Measurements from ENCODE around the gene NELFA. TPM values are rescaled to one million over a fixed set of nuclear protein-coding genes. Genes with fewer than 3 reads are reported as not detected.

The NELFA gene
- total and polyA plus RNA-seq, 4 donors, result 14.0 to 54.5 (median 36.9) TPM

- H3K36me3 ChIP-seq (ENCODE audit: control insufficient read depth, insufficient read depth, low read length), result peaks cover 78% of the 10 kb centered on the region
- no peak for DNase-seq (ENCODE audit: low read depth in 4 of 6, low spot score in 6 of 6)
- no peak overlapping the region for H3K27ac ChIP-seq (ENCODE audit: low read depth, low read length)
Observed at GRCh38 chr4:1960170-1960825, 48.5 kb downstream of the NELFA start.

DNA sequence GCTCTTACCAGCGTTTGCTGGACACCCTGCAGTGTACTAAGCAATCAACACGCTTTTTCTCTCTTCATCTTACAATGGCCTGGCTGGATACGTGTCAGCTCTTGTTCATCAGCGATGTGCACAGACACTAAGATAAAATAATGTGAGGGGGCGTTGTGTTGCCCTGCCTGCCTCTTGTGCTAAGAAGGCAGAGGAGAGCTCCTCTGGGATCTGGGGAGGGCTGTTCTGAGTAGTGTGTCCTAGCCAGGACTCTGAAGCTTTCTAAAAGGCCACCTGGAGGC lies 49.7 kb downstream of the NELFA start:
- H3K4me3 ChIP-seq (ENCODE audit: low read depth, low read length), result no peak overlapping the region
- no peaks in the 10 kb centered on the region for H3K9me3 ChIP-seq (ENCODE audit: control insufficient read depth, insufficient read depth, low read length)
- H3K27ac ChIP-seq (ENCODE audit: low read depth, low read length), result no peak overlapping the region
- peaks cover 87% of the 10 kb centered on the region for H3K36me3 ChIP-seq (ENCODE audit: control insufficient read depth, insufficient read depth, low read length)
- WGBS (ENCODE audit: insufficient coverage), result 68% methylated on average over 3 of the region's 5 CpGs
- no peaks in the 10 kb centered on the region for H3K4me1 ChIP-seq (ENCODE audit: control insufficient read depth, insufficient read depth, low read length)
- no peaks in the 10 kb centered on the region for H3K27me3 ChIP-seq (ENCODE audit: control insufficient read depth, insufficient read depth, low read length)
- DNase-seq (ENCODE audit: low read depth in 4 of 6, low spot score in 6 of 6), result no peak

More at GRCh38 chr4:1960170-1960825, 48.5 kb downstream of the NELFA start:
- H3K4me3 ChIP-seq (ENCODE audit: low read depth, low read length), result no peak overlapping the region
- H3K27me3 ChIP-seq (ENCODE audit: control insufficient read depth, insufficient read depth, low read length), result no peaks in the 10 kb centered on the region
- H3K4me1 ChIP-seq (ENCODE audit: control insufficient read depth, insufficient read depth, low read length), result no peaks in the 10 kb centered on the region
- 87% methylated on average over 2 of the region's 7 CpGs for WGBS (ENCODE audit: insufficient coverage)
- no peaks in the 10 kb centered on the region for H3K9me3 ChIP-seq (ENCODE audit: control insufficient read depth, insufficient read depth, low read length)

DNA sequence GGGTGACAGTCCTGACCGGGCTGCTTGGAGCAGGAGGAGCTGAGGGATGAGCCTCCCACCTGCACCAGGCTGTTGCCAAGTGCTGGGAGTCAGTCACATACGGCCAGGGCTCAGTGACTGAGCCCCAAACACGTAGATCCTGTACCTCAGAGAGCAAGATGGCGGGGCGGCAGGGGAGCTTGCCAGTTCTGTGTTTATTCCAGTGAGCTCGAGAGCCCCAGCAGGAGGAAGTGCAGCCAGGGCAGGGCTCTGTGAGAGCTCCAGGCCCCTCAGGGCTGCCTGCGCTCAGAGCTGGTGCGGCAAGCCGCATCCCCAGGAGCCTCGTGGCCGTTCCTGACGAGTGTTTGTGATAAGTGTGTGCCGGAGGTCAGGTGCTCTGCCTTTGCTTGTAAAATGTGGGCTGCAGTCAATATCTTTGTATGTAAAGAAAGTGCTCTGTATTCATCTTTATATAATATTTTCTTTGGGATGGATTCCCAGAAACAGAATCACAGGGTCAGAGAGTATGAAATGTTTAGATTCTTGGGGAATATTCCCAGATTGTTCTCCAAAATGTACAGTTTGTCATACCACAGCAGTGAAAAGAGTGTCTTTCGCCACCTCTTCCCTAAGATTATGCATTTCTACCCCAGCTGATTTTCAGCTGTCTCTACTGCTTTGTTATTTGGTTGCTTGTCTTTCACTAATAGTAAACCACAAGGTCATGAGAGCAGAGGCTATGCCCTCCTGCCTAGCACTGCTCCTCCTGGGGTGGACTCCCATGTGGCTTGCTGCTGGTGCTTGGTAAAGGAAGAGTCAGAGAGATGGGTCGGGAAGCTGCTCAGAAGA lies 50.3 kb downstream of the NELFA start:
- no peak for DNase-seq (ENCODE audit: low read depth in 4 of 6, low spot score in 6 of 6)
- H3K4me1 ChIP-seq (ENCODE audit: control insufficient read depth, insufficient read depth, low read length), result no peaks in the 10 kb centered on the region
- WGBS (ENCODE audit: insufficient coverage), result 87% methylated on average over 12 of the region's 15 CpGs
- no peak overlapping the region for H3K4me3 ChIP-seq (ENCODE audit: low read depth, low read length)
- H3K27me3 ChIP-seq (ENCODE audit: control insufficient read depth, insufficient read depth, low read length), result no peaks in the 10 kb centered on the region
- peaks cover 88% of the 10 kb centered on the region for H3K36me3 ChIP-seq (ENCODE audit: control insufficient read depth, insufficient read depth, low read length)
- H3K27ac ChIP-seq (ENCODE audit: low read depth, low read length), result no peak overlapping the region
- H3K9me3 ChIP-seq (ENCODE audit: control insufficient read depth, insufficient read depth, low read length), result no peaks in the 10 kb centered on the region

DNA sequence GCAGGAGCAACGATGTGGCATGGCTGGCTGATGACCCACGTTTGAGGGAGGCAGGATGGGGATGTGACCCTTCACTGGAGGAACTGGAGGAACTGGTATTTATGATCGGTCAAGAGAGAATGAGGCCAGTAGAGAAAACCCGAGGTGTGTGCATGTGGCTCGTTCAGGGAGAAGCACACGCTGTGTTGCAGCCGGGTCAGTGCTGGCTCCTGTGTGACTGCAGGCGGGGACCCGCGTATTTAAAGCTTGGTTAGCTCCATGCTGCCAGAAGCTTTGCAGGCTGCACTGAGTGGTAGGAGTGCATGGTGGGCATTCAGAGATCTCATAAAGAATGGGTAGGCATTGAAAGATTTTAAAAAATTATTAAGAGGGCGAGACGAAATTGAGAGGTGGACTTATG lies 52.1 kb downstream of the NELFA start:
- peaks cover 93% of the 10 kb centered on the region for H3K36me3 ChIP-seq (ENCODE audit: control insufficient read depth, insufficient read depth, low read length)
- no peak for DNase-seq (ENCODE audit: low read depth in 4 of 6, low spot score in 6 of 6)
- WGBS (ENCODE audit: insufficient coverage), result 91% methylated on average over 12 of the region's 12 CpGs

DNA sequence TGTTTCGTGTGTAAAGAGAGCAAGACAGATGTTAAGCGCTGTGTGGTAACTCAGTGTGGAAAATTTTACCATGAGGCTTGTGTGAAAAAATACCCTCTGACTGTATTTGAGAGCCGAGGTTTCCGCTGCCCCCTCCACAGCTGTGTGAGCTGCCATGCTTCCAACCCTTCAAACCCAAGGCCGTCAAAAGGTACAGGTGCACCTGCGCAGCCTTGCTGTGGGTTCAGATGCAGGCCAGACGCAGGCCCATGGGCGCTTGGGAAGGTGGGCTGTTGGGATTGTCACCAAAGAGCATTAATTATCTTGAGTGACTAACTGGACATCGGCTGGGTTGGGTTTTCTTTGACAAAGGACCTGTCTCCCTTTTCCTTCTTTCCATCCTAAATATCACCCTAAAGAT lies 55.4 kb downstream of the NELFA start:
- Histone ChIP-seq H3K36me3 (ENCODE audit: control insufficient read depth, insufficient read depth, low read length) (peaks cover 80% of the 10 kb centered on the region), H3K27ac (ENCODE audit: low read depth, low read length) (no peak overlapping the region), H3K27me3 (ENCODE audit: control insufficient read depth, insufficient read depth, low read length) (no peaks in the 10 kb centered on the region), H3K4me1 (ENCODE audit: control insufficient read depth, insufficient read depth, low read length) (no peaks in the 10 kb centered on the region), H3K9me3 (ENCODE audit: control insufficient read depth, insufficient read depth, low read length) (no peaks in the 10 kb centered on the region), H3K4me3 (ENCODE audit: low read depth, low read length) (no peak overlapping the region)
- no CpG with 5 or more reads among the region's 9 CpGs for WGBS (ENCODE audit: insufficient coverage)
- no peak for DNase-seq (ENCODE audit: low read depth in 4 of 6, low spot score in 6 of 6)

More for the DNA sequence above, 52.1 kb downstream of the NELFA start:
- Histone ChIP-seq H3K9me3 (ENCODE audit: control insufficient read depth, insufficient read depth, low read length) (no peaks in the 10 kb centered on the region), H3K27ac (ENCODE audit: low read depth, low read length) (no peak overlapping the region), H3K4me3 (ENCODE audit: low read depth, low read length) (no peak overlapping the region), H3K4me1 (ENCODE audit: control insufficient read depth, insufficient read depth, low read length) (no peaks in the 10 kb centered on the region), H3K27me3 (ENCODE audit: control insufficient read depth, insufficient read depth, low read length) (no peaks in the 10 kb centered on the region)

DNA sequence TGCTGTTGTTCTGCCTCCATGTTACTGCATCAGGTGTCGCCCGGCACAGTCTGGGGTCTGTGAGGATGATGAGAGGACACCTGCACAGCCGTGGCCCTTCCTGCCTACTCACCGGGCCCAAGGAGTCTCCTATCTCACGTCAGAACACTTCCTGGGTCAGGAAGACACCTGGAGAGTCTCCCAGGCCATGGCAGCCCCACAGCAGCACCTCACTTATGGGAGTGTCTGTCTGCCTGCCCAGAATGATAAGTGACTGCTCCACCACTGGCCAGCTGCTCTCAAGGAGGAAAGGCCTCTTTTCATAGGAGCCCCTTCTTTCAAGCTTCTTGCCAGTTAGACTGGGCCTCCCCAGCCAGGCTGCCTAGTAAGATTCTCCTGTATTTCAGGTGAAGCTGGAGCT lies 56.1 kb downstream of the NELFA start:
- peaks cover 74% of the 10 kb centered on the region for H3K36me3 ChIP-seq (ENCODE audit: control insufficient read depth, insufficient read depth, low read length)
- no peaks in the 10 kb centered on the region for H3K9me3 ChIP-seq (ENCODE audit: control insufficient read depth, insufficient read depth, low read length)
- no peak overlapping the region for H3K4me3 ChIP-seq (ENCODE audit: low read depth, low read length)
- WGBS (ENCODE audit: insufficient coverage), result 94% methylated on average over 5 of the region's 5 CpGs
- H3K27me3 ChIP-seq (ENCODE audit: control insufficient read depth, insufficient read depth, low read length), result no peaks in the 10 kb centered on the region
- DNase-seq (ENCODE audit: low read depth in 4 of 6, low spot score in 6 of 6), result no peak
- H3K4me1 ChIP-seq (ENCODE audit: control insufficient read depth, insufficient read depth, low read length), result no peaks in the 10 kb centered on the region
- no peak overlapping the region for H3K27ac ChIP-seq (ENCODE audit: low read depth, low read length)

DNA sequence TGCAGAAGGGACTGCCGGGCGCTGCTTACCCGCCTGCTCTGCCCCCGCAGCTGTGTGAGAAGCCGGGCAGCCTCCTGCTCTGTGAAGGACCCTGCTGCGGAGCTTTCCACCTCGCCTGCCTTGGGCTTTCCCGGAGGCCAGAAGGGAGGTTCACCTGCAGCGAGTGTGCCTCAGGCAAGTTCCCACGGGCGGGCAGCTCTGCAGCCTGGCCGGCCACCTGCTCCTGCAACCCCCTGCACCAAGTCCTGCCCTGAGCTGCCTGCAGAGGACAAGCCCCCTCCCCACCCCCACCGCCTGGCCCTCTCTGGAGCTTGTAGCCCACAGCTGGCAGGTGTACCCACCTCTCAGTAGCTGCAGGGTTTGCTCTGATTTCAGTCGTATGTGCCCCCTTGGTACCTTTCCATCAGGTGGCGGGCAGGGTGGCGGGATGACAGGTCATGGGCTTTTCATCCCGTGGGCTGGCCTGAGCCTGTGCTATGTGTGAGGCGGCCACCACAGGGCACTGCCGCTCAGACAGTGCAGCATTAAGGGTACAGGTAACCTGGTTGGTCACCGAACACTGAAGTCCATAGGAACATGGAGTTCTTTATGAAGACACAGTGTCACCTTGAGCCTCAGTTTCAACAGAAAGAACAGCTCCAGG lies 56.6 kb downstream of the NELFA start:
- H3K4me3 ChIP-seq (ENCODE audit: low read depth, low read length), result no peak overlapping the region
- 97% methylated on average over 20 of the region's 20 CpGs for WGBS (ENCODE audit: insufficient coverage)
- DNase-seq (ENCODE audit: low read depth in 4 of 6, low spot score in 6 of 6), result no peak
- no peak overlapping the region for H3K27ac ChIP-seq (ENCODE audit: low read depth, low read length)
- H3K9me3 ChIP-seq (ENCODE audit: control insufficient read depth, insufficient read depth, low read length), result no peaks in the 10 kb centered on the region
- no peaks in the 10 kb centered on the region for H3K4me1 ChIP-seq (ENCODE audit: control insufficient read depth, insufficient read depth, low read length)
- H3K27me3 ChIP-seq (ENCODE audit: control insufficient read depth, insufficient read depth, low read length), result no peaks in the 10 kb centered on the region
- peaks cover 71% of the 10 kb centered on the region for H3K36me3 ChIP-seq (ENCODE audit: control insufficient read depth, insufficient read depth, low read length)

DNA sequence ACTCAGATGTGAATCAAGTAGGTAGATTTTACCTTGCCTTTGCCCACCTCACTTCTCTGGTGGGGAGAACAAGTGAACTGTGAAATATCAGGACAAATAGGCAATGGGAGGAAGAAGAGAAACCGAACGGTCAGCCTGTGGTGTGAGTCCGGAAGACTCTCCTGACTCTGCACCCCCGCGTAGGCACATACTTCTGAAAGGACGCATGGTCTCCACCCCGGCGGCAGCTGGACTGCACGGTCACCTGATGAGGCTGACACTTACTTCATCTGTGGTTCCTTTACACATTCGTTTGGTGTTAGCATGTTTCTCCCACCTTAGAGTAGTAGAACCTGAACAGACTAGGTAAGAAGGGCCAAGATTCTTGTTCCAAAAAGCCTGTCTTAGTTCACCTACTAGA lies 58.4 kb downstream of the NELFA start:
- Histone ChIP-seq H3K9me3 (ENCODE audit: control insufficient read depth, insufficient read depth, low read length) (no peaks in the 10 kb centered on the region), H3K27ac (ENCODE audit: low read depth, low read length) (no peak overlapping the region), H3K36me3 (ENCODE audit: control insufficient read depth, insufficient read depth, low read length) (peaks cover 62% of the 10 kb centered on the region), H3K4me3 (ENCODE audit: low read depth, low read length) (no peak overlapping the region), H3K27me3 (ENCODE audit: control insufficient read depth, insufficient read depth, low read length) (no peaks in the 10 kb centered on the region), H3K4me1 (ENCODE audit: control insufficient read depth, insufficient read depth, low read length) (peaks cover 3% of the 10 kb centered on the region)
- whole genome bisulfite sequencing (ENCODE audit: insufficient coverage), result 69% methylated on average over 5 of the region's 10 CpGs
- no peak for DNase-seq (ENCODE audit: low read depth in 4 of 6, low spot score in 6 of 6)

- Histone ChIP-seq H3K27me3 (ENCODE audit: control insufficient read depth, insufficient read depth, low read length) (no peaks in the 10 kb centered on the region), H3K27ac (ENCODE audit: low read depth, low read length) (no peak overlapping the region), H3K9me3 (ENCODE audit: control insufficient read depth, insufficient read depth, low read length) (no peaks in the 10 kb centered on the region), H3K4me1 (ENCODE audit: control insufficient read depth, insufficient read depth, low read length) (peaks cover 10% of the 10 kb centered on the region), H3K4me3 (ENCODE audit: low read depth, low read length) (no peak overlapping the region), H3K36me3 (ENCODE audit: control insufficient read depth, insufficient read depth, low read length) (peaks cover 50% of the 10 kb centered on the region)
- no peak for DNase-seq (ENCODE audit: low read depth in 4 of 6, low spot score in 6 of 6)
- WGBS (ENCODE audit: insufficient coverage), result 83% methylated on average over 6 of the region's 8 CpGs
Observed at GRCh38 chr4:1948892-1949436, 59.8 kb downstream of the NELFA start.
